Activated gamma-delta T cell treated with anti-CD3 and anti-CD28 coated beads, Interleukin-2, amount 50 U/mL, for 16 hours (primary cell): Measurements from ENCODE around the gene GRPEL2.
"Not testable (repeated sequence)": the region's sequence is repeated elsewhere in the genome, so short reads cannot be mapped to it uniquely, and the experiment has no call there.

Experiments used
- DNase-seq: peaks from one replicate; pipeline ENCODE4 v3.0.0-alpha.2; 2020; ENCODE audit warnings: low read depth

GRPEL2 gene

GRCh38 chr5:149398747-149399266 lies 53.5 kb downstream of the GRPEL2 start:
- not testable (repeated sequence) for DNase-seq

GRCh38 chr5:149399775-149400174 lies 54.5 kb downstream of the GRPEL2 start:
- DNase-seq: no peak

- no peak for DNase-seq
Measured at GRCh38 chr5:149400304-149400703, 55.0 kb downstream of the GRPEL2 start.

GRCh38 chr5:149401051-149401450 lies 55.8 kb downstream of the GRPEL2 start:
- DNase-seq: no peak

- DNase-seq: no peak
Measured at GRCh38 chr5:149402291-149402690, 57.0 kb downstream of the GRPEL2 start.
